A549 (cell line): ENCODE measurements around the gene GMPR. TPM values are rescaled to one million over a fixed set of nuclear protein-coding genes. Genes with fewer than 3 reads are reported as not detected.
"Not testable (repeated sequence)": the region's sequence is repeated elsewhere in the genome, so short reads cannot be mapped to it uniquely, and the experiment has no call there.

ENCODE experiments used
- ATAC-seq, 2 experiments: fragments of 200-7000 bp in 1 of 2; fragments of >200 bp in 1 of 2; cut with Nextera tagmentation in 1 of 2; cut with Tn5 transposase in 1 of 2; 3 replicates each; pipeline versions ENCODE4 v1.8.0 to v1.9.1; 2018 to 2020; ENCODE audit warnings: mild to moderate bottlenecking in 1 of 2, moderate library complexity in 1 of 2
- CTCF ChIA-PET: fragments of 300-600 bp; sonication (Branson Sonifier 250); formaldehyde crosslinking; extraction: SDS; loops from one replicate; lab custom pipeline; 2021; ENCODE audit warnings: antibody characterized with exemption, inconsistent platforms; lab: Yijun Ruan, JAX
- POLR2A ChIA-PET: fragments of 350-600 bp; formaldehyde crosslinking; extraction: SDS; loops from one replicate; lab custom pipeline; 2021; ENCODE audit warnings: antibody characterized with exemption, inconsistent platforms; lab: Yijun Ruan, JAX
- DNase-seq, 2 experiments: peaks; one replicate each; pipeline versions ENCODE4 v3.0.0 to v3.0.0-alpha.2; 2011 to 2016; ENCODE audit warnings: low read depth in 1 of 2, low spot score in 1 of 2
- FAIRE-seq: peaks from 2 replicates; lab custom pipeline; 2011; peaks lifted over from hg19 to GRCh38; lab: Jason Lieb, UNC
- H3K27ac ChIP-seq, 2 experiments: fragments of >200 bp; sonication (Bioruptor Twin); formaldehyde crosslinking; 3 replicates each; pipeline ENCODE4 v1.5.1; 2016 to 2017
- H3K4me1 ChIP-seq: fragments of >200 bp; sonication (Bioruptor Twin); formaldehyde crosslinking; 3 replicates; pipeline ENCODE4 v1.6.1; 2016
- H3K4me2 ChIP-seq: fragments of >200 bp; sonication (Bioruptor Twin); formaldehyde crosslinking; 3 replicates; pipeline ENCODE4 v1.6.1; 2016
- H3K4me3 ChIP-seq: fragments of >200 bp; sonication (Bioruptor Twin); formaldehyde crosslinking; 3 replicates; pipeline ENCODE4 v1.5.1; 2016
- H3K9me3 ChIP-seq: fragments of >200 bp; sonication (Bioruptor Twin); formaldehyde crosslinking; 3 replicates; pipeline ENCODE4 v1.6.1; 2016
- CBX2 ChIP-seq: fragments of 200-600 bp; sonication (generic); IDR thresholded peaks from 2 replicates; pipeline ENCODE4 v1.6.1; 2016; ENCODE audit warnings: low read depth, mild to moderate bottlenecking, borderline replicate concordance
- CHD2 ChIP-seq: fragments of 150-350 bp; IDR thresholded peaks from 2 replicates; pipeline ENCODE4 v1.6.1; 2014; ENCODE audit warnings: low read length; ENCODE audit not compliant: partially characterized antibody
- ESRRA ChIP-seq: fragments of 150-350 bp; IDR thresholded peaks from 2 replicates; pipeline ENCODE4 v1.6.1; 2014; ENCODE audit warnings: mild to moderate bottlenecking, low read length, borderline replicate concordance
- HEYL ChIP-seq: fragments of 250-450 bp; sonication (Bioruptor Pico); IDR thresholded peaks from 2 replicates; pipeline ENCODE4 v1.8.0; 2021; ENCODE audit warnings: mild to moderate bottlenecking, moderate library complexity
- JUN ChIP-seq, 2 experiments: fragments of >200 bp; sonication (Bioruptor Twin); formaldehyde crosslinking; IDR thresholded peaks; 2 replicates in 1 of 2; 3 replicates in 1 of 2; pipeline ENCODE4 v1.6.1; 2016 to 2017
- MAFK ChIP-seq: fragments of 450-650 bp; IDR thresholded peaks from 2 replicates; pipeline ENCODE4 v1.6.1; 2014; ENCODE audit not compliant: partially characterized antibody
- MYC ChIP-seq: IDR thresholded peaks from 2 replicates; pipeline ENCODE4 v1.6.1; 2012; ENCODE audit warnings: mild to moderate bottlenecking, inconsistent platforms, low read length, improper control_type of control experiment, borderline replicate concordance
- POLR2AphosphoS2 ChIP-seq: conservative IDR thresholded peaks from 2 replicates; pipeline ENCODE4 v1.6.1; 2012; ENCODE audit warnings: low read length, improper control_type of control experiment, inconsistent platforms
- RFX5 ChIP-seq: fragments of 450-650 bp; IDR thresholded peaks from 2 replicates; pipeline ENCODE4 v1.7.1; 2014; ENCODE audit warnings: antibody characterized with exemption, mild to moderate bottlenecking, moderate library complexity
- WGBS: methylation state at CpG from one replicate; pipeline ENCODE4 v1.1.6; 2017; ENCODE audit errors: missing lambda C conversion rate; 5-methylcytosine and 5-hydroxymethylcytosine counted together
- polyA plus RNA-seq, 4 experiments: library from polyadenylated mRNA; depleted of rRNA in 3 of 4; stranded (reverse); fragments of >200 nt; fragmentation: RNase III in 1 of 4; extraction: RNeasy Plus Mini Kit Qiagen cat#74134 plus additional on column Dnase treatment in 1 of 4; gene quantifications; 2 replicates in 3 of 4; 3 replicates in 1 of 4; pipeline ENCODE4 v1.2.3, GENCODE V29; 2011 to 2017
- TF ChIP-seq, protein P1 (sequence below): IDR thresholded peaks from 2 replicates; pipeline ENCODE4 v1.6.1; 2012

Gene GMPR
- polyA plus RNA-seq, 2 of the 4 experiments (the other 2 are of a cell fraction) = 0.23 to 0.34 TPM

DNA sequence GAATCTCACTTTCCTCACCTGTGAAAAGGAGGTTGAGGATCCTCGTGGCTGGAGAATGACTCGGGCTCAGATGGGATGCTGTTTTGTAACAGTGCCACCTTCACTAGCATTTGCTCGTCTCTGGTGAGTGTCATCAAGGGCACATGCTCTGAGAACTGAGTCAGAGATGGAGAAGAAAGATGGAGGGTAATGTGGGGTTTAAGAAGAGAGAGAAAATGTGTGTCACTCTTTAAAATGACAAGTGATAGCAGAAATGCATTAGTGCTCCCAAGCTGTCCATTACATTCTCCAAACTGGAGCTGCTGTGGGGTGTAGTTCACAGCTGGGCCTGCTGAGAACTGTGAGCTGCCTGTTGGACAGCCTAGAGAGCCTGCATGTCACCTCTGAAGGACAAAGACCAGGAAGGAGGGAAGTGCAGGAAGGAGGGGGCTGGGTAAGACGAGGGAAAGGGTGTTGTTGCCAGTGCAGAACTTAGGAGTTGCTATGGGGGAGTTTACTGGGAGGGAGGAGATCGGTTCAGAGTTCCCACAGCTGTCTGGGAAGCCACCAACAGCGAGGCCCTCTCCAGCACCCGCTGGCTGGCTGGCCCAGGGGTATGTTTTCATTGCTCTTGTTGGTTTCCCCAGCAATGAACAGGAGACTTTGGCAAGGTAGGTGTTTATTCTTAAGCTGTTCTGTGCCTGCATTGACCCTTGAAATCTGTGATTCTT lies 19.8 kb downstream of the GMPR start:
- ChIA-PET CTCF (interaction anchor here (0.7 to 1.1 kb wide), 2 partner anchors 28 to 256 kb away, joined by 3 to 5 read pairs; no protein-coding TSS in a partner anchor), POLR2A (no interaction called here)
- H3K27ac ChIP-seq = no peak overlapping the region
- H3K4me2 ChIP-seq = no peak overlapping the region
- no peak for FAIRE-seq
- ATAC-seq = no peak
- no peaks in the 10 kb centered on the region for H3K9me3 ChIP-seq
- 39% methylated on average over 7 of the region's 7 CpGs for WGBS
- no peak for DNase-seq
- H3K4me1 ChIP-seq = no peaks in the 10 kb centered on the region
- H3K4me3 ChIP-seq = no peak overlapping the region
- TF ChIP-seq ESRRA = no peak
- TF ChIP-seq, protein P1, sequence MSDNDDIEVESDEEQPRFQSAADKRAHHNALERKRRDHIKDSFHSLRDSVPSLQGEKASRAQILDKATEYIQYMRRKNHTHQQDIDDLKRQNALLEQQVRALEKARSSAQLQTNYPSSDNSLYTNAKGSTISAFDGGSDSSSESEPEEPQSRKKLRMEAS = no peak
- no peak for TF ChIP-seq HEYL (CRISPR knock-in tag)

DNA sequence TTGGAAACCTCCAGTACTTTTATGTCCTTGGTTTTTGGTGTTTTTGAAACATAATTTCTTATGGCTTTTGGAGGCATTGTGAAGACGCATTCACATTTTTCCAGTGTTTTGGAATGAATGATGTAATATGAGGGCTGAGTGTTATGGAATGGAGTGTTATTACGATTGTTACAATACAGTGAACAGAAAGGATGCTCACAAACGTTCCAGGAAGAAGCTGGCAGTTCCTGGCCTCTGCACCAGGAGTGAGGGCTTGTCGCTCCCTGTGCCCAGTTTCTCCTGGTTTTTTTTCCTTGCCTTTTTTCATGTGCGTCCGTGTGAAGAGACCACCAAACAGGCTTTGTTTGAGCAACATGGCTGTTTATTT lies 20.3 kb downstream of the GMPR start:
- Histone ChIP-seq H3K27ac (no peak overlapping the region), H3K9me3 (no peaks in the 10 kb centered on the region), H3K4me3 (no peak overlapping the region), H3K4me1 (no peaks in the 10 kb centered on the region), H3K4me2 (no peak overlapping the region)
- FAIRE-seq (no peak), ATAC-seq (no peak), DNase-seq (no peak)
- TF ChIP-seq RFX5 (no peak), CHD2 (no peak), JUN (IDR thresholded peaks at IDR 0.05) (no peak), MAFK (no peak), MYC (no peak), CBX2 (no peak), POLR2AphosphoS2 (no peak)
- TF ChIP-seq, protein P1 = no peak
- ChIA-PET POLR2A (no interaction called here), CTCF (interaction anchor here (0.7 to 1.1 kb wide), 2 partner anchors 27 to 255 kb away, joined by 3 to 5 read pairs; no protein-coding TSS in a partner anchor)
- WGBS = 67% methylated on average over 6 of the region's 6 CpGs

DNA sequence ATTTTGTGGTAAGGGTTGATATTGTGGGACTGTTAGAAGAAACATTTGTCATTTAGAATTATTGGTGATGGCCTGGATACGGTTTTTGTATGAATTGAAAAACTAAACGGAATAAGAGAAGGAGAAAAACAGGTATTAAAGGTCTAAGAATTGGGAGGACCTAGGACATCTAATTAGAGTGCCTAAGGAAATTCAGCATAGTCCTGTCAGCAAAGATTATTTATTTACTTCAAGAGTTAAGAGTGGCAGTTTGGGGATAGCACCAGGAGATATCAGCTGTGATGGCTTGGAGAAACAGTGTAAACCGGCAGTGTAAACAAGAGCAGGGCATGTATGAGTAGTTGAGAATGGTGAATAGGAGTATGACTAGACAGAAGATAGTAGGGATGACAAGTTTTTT lies 21.2 kb downstream of the GMPR start:
- DNase-seq = not testable (repeated sequence)

GRCh38 chr6:16260602-16261001 lies 22.2 kb downstream of the GMPR start:
- H3K4me2 ChIP-seq, DNase-seq, POLR2A ChIA-PET, H3K9me3 ChIP-seq, FAIRE-seq, H3K4me3 ChIP-seq, H3K27ac ChIP-seq, H3K4me1 ChIP-seq, CTCF ChIA-PET, ATAC-seq: not testable (repeated sequence)
- WGBS = 72% methylated on average over 9 of the region's 9 CpGs

More for the DNA sequence above, 21.2 kb downstream of the GMPR start:
- H3K27ac ChIP-seq, H3K9me3 ChIP-seq, FAIRE-seq, POLR2A ChIA-PET, H3K4me3 ChIP-seq, CTCF ChIA-PET, H3K4me1 ChIP-seq, H3K4me2 ChIP-seq, ATAC-seq: not testable (repeated sequence)
- 77% methylated on average over 2 of the region's 3 CpGs for WGBS

- DNase-seq, H3K4me1 ChIP-seq, H3K4me3 ChIP-seq, H3K9me3 ChIP-seq, H3K27ac ChIP-seq, POLR2A ChIA-PET, ATAC-seq, H3K4me2 ChIP-seq, CTCF ChIA-PET, FAIRE-seq: not testable (repeated sequence)
- 62% methylated on average over 12 of the region's 12 CpGs for WGBS
These were observed 24.4 kb downstream of the GMPR start for GRCh38 chr6:16262773-16263172.

- H3K27ac ChIP-seq, FAIRE-seq, CTCF ChIA-PET, H3K4me1 ChIP-seq, H3K4me2 ChIP-seq, DNase-seq, POLR2A ChIA-PET, H3K9me3 ChIP-seq, ATAC-seq, H3K4me3 ChIP-seq: not testable (repeated sequence)
- WGBS = 30% methylated on average over 13 of the region's 13 CpGs
These were observed 25.2 kb downstream of the GMPR start for GRCh38 chr6:16263464-16264099.
